Prostate gland (tissue), 2 donors: ENCODE results near the gene MEMO1. TPM values are rescaled to one million over a fixed set of nuclear protein-coding genes. Genes with fewer than 3 reads are reported as not detected.

Experiments
- DNase-seq: peaks from one replicate; pipeline ENCODE4 v3.0.0-alpha.2; 2019; ENCODE audit warnings: low spot score
- H3K27ac ChIP-seq, 2 donors: fragments of 200-600 bp; sonication (generic); 2 replicates each; pipeline ENCODE4 v1.5.1; 2017 to 2019
- H3K27me3 ChIP-seq: fragments of 200-600 bp; sonication (generic); replicated peaks from 2 replicates; pipeline ENCODE4 v1.5.1; 2019; ENCODE audit not compliant: insufficient read depth
- H3K36me3 ChIP-seq, 2 donors: fragments of 200-600 bp; sonication (generic); 1 replicate in 1 of 2; 2 replicates in 1 of 2; pipeline versions ENCODE4 v1.5.1 to v1.8.1; 2017 to 2019
- H3K4me1 ChIP-seq: fragments of 200-600 bp; sonication (generic); replicated peaks from 2 replicates; pipeline ENCODE4 v1.5.1; 2019
- H3K4me3 ChIP-seq, 2 donors: fragments of 200-600 bp; sonication (generic); 2 replicates each; pipeline ENCODE4 v1.5.1; 2017 to 2019
- H3K9me3 ChIP-seq: fragments of 200-600 bp; sonication (generic); 2 replicates; pipeline ENCODE4 v1.5.1; 2017
- POLR2A ChIP-seq: fragments of 450-650 bp; IDR thresholded peaks from one replicate; pipeline ENCODE4 v1.6.1; 2016; ENCODE audit warnings: antibody characterized with exemption, mild to moderate bottlenecking
- POLR2AphosphoS5 ChIP-seq: sonication (generic); formaldehyde crosslinking; IDR thresholded peaks from one replicate; pipeline ENCODE4 v1.6.1; 2017; ENCODE audit warnings: antibody characterized with exemption
- WGBS: methylation state at CpG from one replicate; pipeline ENCODE4 v1.1.5; 2018; 5-methylcytosine and 5-hydroxymethylcytosine counted together
- intact Hi-C: fragments of 100-400 bp; cut with DNase I; formaldehyde crosslinking; loops from one replicate; pipeline ENCODE4 v1.14.2; 2022
- total RNA-seq, 2 donors: library from RNA; depleted of rRNA; stranded (reverse); fragments of >200 nt; gene quantifications; one replicate each; pipeline ENCODE4 v1.1.0, GENCODE V29; 2016
- TF ChIP-seq, protein P1 (sequence below), 4 experiments: fragments of 200-600 bp in 2 of 4; fragments of 450-650 bp in 2 of 4; sonication (generic) in 2 of 4; IDR thresholded peaks; 1 replicate in 3 of 4; 2 replicates in 1 of 4; pipeline ENCODE4 v1.5.1; 2016 to 2019; ENCODE audit warnings: antibody characterized with exemption in 4 of 4, mild to moderate bottlenecking in 2 of 4, moderate library complexity in 2 of 4

MEMO1 gene
- total RNA-seq, 2 donors from 2014 or later = 25.7 to 38.7 TPM

DNA sequence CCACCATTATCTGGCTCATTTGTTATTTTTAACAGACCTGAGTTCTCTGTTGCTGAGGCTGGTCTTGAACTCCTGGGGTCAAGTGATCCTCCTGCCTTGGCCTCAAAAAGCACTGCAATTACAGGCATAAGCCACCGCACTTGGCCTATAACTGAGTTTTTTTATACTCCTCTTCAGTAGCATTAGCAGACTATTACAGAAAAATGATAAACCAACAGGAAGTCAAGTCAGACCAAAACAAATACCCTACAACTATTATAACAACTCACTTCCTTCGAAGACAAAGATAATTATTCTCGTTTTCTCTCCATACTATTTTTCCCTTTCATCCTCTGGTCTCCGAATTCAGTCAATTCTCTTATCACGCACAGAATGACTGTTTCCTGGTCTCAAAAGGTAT, 78.2 kb downstream of the MEMO1 start:
- no peaks in the 10 kb centered on the region for H3K27me3 ChIP-seq
- H3K9me3 ChIP-seq = no peaks in the 10 kb centered on the region
- 96% methylated on average over 5 of the region's 5 CpGs for WGBS
- H3K36me3 ChIP-seq = no peaks in the 10 kb centered on the region
- no peaks in the 10 kb centered on the region for H3K4me1 ChIP-seq
- no peak overlapping the region for H3K4me3 ChIP-seq
- TF ChIP-seq POLR2AphosphoS5 (no peak), POLR2A (no peak)
- TF ChIP-seq, protein P1, sequence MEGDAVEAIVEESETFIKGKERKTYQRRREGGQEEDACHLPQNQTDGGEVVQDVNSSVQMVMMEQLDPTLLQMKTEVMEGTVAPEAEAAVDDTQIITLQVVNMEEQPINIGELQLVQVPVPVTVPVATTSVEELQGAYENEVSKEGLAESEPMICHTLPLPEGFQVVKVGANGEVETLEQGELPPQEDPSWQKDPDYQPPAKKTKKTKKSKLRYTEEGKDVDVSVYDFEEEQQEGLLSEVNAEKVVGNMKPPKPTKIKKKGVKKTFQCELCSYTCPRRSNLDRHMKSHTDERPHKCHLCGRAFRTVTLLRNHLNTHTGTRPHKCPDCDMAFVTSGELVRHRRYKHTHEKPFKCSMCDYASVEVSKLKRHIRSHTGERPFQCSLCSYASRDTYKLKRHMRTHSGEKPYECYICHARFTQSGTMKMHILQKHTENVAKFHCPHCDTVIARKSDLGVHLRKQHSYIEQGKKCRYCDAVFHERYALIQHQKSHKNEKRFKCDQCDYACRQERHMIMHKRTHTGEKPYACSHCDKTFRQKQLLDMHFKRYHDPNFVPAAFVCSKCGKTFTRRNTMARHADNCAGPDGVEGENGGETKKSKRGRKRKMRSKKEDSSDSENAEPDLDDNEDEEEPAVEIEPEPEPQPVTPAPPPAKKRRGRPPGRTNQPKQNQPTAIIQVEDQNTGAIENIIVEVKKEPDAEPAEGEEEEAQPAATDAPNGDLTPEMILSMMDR (IDR thresholded peaks at IDR 0.05) = no peak
- H3K27ac ChIP-seq = no peak overlapping the region
- no peak for DNase-seq
- intact Hi-C loops = no loop called here

DNA sequence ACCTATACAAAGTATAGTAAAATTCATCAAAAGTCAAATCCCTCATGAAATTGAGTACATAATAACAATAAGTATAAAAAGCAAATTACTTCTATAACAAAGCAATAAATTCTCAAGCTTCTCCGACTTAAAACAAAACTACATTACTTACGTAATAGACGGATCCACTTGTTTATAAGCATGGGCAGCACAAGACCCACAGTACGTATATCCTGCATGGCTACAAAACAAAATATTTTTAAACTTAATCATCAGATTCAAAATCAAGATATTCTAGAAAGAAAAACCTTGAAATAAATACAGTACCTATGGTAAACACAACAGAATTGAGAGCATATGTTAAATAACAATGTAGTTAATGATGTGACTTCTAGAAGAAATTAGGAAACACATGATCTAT, 78.9 kb downstream of the MEMO1 start:
- Histone ChIP-seq H3K4me3 (no peak overlapping the region), H3K27ac (no peak overlapping the region), H3K36me3 (no peaks in the 10 kb centered on the region), H3K27me3 (no peaks in the 10 kb centered on the region), H3K4me1 (no peaks in the 10 kb centered on the region), H3K9me3 (no peaks in the 10 kb centered on the region)
- no peak for TF ChIP-seq POLR2A
- DNase-seq = no peak
- 89% methylated on average over 4 of the region's 4 CpGs for WGBS
- intact Hi-C loops = no loop called here

DNA sequence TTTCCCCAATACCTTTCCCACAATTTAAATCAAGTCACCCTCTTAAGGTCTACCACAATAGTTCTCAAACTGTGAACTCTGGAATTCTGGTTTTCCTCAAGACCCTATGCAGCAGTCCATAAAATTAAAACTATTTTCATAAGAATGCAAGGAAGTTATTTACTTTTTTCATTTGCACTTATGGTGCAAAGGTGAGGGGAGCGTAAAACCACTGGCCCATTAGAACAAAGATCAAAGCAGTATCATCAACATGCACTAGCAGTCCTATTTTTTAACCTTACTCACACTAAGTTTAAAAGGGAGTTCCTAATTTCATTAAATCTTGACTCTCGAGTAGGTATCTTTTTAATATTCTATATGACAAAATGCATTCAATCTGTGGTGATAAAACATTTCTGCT, 85.3 kb downstream of the MEMO1 start:
- Histone ChIP-seq H3K27ac (no peak overlapping the region), H3K4me3 (no peak overlapping the region), H3K9me3 (no peaks in the 10 kb centered on the region), H3K36me3 (no peaks in the 10 kb centered on the region), H3K4me1 (no peaks in the 10 kb centered on the region), H3K27me3 (no peaks in the 10 kb centered on the region)
- no peak for DNase-seq
- TF ChIP-seq, protein P1 (IDR thresholded peaks at IDR 0.05) = no peak
- TF ChIP-seq POLR2AphosphoS5 (no peak), POLR2A (no peak)
- intact Hi-C loops = no loop called here
- WGBS = 95% methylated on average over 2 of the region's 2 CpGs

DNA sequence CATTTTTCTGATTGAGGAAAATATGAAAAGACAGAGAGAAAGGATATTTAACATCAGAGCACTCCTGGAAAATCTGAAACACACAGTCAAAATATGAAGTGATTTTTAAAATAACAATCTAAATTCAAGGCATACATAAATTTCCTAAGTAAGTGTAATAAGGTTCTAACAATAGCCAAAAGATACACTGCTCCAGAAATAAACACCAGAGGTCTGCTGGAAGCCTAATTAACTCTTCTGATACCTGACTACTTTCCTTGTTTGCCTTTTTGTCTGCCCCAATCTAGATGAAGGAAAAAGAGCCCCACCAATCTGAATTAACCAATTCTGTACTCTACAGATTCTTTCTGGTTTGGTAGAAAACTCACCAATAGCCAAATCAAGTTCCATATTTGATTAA, 87.1 kb downstream of the MEMO1 start:
- Histone ChIP-seq H3K36me3 (no peaks in the 10 kb centered on the region), H3K9me3 (no peaks in the 10 kb centered on the region), H3K4me3 (no peak overlapping the region), H3K27ac (no peak overlapping the region), H3K27me3 (no peaks in the 10 kb centered on the region), H3K4me1 (no peaks in the 10 kb centered on the region)
- TF ChIP-seq, protein P1 (IDR thresholded peaks at IDR 0.05) = no peak
- TF ChIP-seq POLR2A (no peak), POLR2AphosphoS5 (no peak)
- DNase-seq = no peak
- intact Hi-C loops = no loop called here

DNA sequence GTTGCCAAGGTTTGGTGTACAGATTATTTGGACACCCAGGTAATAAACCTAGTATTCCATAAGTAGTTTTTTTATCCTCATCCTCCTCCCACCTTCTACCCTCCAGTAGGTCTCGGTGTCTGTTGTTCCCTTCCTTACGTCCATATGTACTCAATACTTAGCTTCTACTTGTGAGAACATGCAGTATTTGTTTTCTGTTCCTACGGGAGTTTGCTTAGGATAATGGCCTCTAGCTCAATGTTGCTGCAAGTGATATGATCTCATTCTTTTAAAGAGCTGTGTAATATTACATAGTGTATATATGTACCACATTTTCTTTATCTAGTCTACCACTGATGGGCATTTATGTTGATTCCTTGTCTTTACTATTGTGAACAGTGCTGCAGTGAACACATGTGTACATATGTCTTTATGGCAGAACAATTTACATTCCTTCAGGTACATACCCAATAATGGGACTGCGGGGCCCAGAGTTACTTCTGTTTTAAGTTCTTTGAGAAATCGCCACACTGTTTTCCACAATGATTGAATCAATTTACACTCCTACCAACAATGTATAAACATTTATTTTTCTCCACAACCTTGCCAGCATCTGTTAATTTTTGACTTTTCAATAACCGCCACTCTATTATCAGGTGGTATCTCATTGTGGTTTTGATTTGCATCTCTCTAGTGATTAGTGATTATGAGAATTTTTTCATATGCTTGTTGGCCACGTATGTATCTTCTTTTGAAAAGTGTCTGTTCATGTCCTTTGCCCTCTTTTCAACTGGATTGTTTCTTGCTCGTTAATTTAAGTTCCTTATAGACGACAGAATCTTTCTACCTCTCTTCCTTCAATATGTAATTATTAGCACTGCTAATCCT, 88.0 kb downstream of the MEMO1 start:
- intact Hi-C loops = no loop called here
- Histone ChIP-seq H3K4me1 (no peaks in the 10 kb centered on the region), H3K9me3 (no peaks in the 10 kb centered on the region), H3K27ac (peak overlapping the region; percentile 16 to 41), H3K27me3 (no peaks in the 10 kb centered on the region), H3K4me3 (no peak overlapping the region), H3K36me3 (no peaks in the 10 kb centered on the region)
- WGBS = 60% methylated on average over 9 of the region's 9 CpGs
- no peak for DNase-seq
- TF ChIP-seq POLR2AphosphoS5 (peak; percentile 75), POLR2A (no peak)
- TF ChIP-seq, protein P1 (IDR thresholded peaks at IDR 0.05) = no peak
